Measurements from ENCODE around the gene DDIAS. TPM values are rescaled to one million over a fixed set of nuclear protein-coding genes. Genes with fewer than 3 reads are reported as not detected.

The DDIAS gene
- polyA plus RNA-seq, 1 donor from 2014 or later = 0.26 TPM

DNA sequence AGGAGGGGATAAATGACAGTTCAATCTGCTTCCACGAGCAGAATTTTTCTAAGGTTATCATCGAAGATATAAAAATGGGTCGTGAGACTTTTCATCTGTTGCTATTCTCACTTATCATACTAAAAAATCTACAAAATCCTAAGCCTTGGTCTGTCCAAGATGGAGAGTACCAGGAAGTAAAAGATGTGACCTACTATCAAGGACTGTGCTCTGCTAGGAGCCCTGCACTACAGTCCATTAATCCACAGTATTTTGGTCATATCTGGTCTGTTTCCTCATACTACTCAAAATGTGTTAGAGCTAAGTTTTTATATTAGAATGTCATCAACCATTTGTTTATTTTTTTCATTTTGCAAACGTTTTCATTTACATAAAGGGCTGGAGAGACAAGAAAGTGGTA is 79.4 kb downstream of the DDIAS start:
- Histone ChIP-seq H3K27me3 (ENCODE audit: insufficient read depth, low read depth, low read length) (no peaks in the 10 kb centered on the region), H2AFZ (ENCODE audit: low read depth, low read length) (no peak overlapping the region), H3K4me3 (ENCODE audit: low read length) (no peak overlapping the region), H3K79me2 (replicated peaks; ENCODE audit: insufficient read depth, low read length) (no peaks in the 10 kb centered on the region), H3K9me3 (ENCODE audit: low read length) (no peaks in the 10 kb centered on the region), H3K9ac (ENCODE audit: low read length) (no peak overlapping the region), H3K27ac (ENCODE audit: low read length) (no peak overlapping the region), H3K9me2 (ENCODE audit: insufficient read depth, low read length) (no peaks in the 10 kb centered on the region), H4K20me1 (ENCODE audit: insufficient read depth) (no peaks in the 10 kb centered on the region), H3K4me2 (ENCODE audit: low read length) (no peak overlapping the region), H3F3A (ENCODE audit: insufficient read depth, low read length, poor library complexity, severe bottlenecking) (no peaks in the 10 kb centered on the region), H3K36me3 (ENCODE audit: insufficient read depth, low read length) (peaks cover 9% of the 10 kb centered on the region)
- TF ChIP-seq REST (IDR thresholded peaks at IDR 0.05; ENCODE audit: borderline replicate concordance) = no peak
- no peak for TF ChIP-seq EP300 (conservative IDR thresholded peaks at IDR 0.05; ENCODE audit: poor library complexity, severe bottlenecking)
- TF ChIP-seq RAD21 (conservative IDR thresholded peaks at IDR 0.05) = no peak
- TF ChIP-seq, protein P1, sequence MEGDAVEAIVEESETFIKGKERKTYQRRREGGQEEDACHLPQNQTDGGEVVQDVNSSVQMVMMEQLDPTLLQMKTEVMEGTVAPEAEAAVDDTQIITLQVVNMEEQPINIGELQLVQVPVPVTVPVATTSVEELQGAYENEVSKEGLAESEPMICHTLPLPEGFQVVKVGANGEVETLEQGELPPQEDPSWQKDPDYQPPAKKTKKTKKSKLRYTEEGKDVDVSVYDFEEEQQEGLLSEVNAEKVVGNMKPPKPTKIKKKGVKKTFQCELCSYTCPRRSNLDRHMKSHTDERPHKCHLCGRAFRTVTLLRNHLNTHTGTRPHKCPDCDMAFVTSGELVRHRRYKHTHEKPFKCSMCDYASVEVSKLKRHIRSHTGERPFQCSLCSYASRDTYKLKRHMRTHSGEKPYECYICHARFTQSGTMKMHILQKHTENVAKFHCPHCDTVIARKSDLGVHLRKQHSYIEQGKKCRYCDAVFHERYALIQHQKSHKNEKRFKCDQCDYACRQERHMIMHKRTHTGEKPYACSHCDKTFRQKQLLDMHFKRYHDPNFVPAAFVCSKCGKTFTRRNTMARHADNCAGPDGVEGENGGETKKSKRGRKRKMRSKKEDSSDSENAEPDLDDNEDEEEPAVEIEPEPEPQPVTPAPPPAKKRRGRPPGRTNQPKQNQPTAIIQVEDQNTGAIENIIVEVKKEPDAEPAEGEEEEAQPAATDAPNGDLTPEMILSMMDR (IDR thresholded peaks at IDR 0.05; ENCODE audit: poor library complexity, severe bottlenecking) = no peak

DNA sequence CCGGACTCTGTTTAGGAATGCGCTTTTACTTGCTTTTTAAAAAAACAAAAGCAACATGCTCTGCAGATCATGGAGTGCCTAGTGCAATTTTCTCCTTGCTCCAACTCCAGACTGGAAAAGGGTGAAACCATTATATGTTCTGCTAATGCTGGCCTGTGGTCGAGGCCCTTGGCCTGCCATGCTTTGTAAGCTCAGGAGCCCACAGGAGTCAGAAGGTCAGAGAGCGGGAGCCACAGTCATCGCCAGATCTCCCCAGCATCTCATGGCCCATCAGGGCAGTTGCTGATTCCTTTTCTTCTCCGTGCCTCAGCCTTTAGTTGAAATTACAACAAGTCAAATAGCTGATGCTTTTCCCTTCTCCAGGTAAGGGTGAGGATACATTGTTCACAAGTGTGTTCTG is 80.3 kb downstream of the DDIAS start:
- Histone ChIP-seq H4K20me1 (ENCODE audit: insufficient read depth) (no peaks in the 10 kb centered on the region), H3K9ac (ENCODE audit: low read length) (no peak overlapping the region), H3K27ac (ENCODE audit: low read length) (no peak overlapping the region), H3K27me3 (ENCODE audit: insufficient read depth, low read depth, low read length) (no peaks in the 10 kb centered on the region), H3F3A (ENCODE audit: insufficient read depth, low read length, poor library complexity, severe bottlenecking) (no peaks in the 10 kb centered on the region), H3K9me3 (ENCODE audit: low read length) (no peaks in the 10 kb centered on the region), H3K9me2 (ENCODE audit: insufficient read depth, low read length) (no peaks in the 10 kb centered on the region), H3K4me2 (ENCODE audit: low read length) (no peak overlapping the region), H2AFZ (ENCODE audit: low read depth, low read length) (no peak overlapping the region), H3K79me2 (replicated peaks; ENCODE audit: insufficient read depth, low read length) (no peaks in the 10 kb centered on the region), H3K4me3 (ENCODE audit: low read length) (no peak overlapping the region), H3K36me3 (ENCODE audit: insufficient read depth, low read length) (peaks cover 9% of the 10 kb centered on the region)
- TF ChIP-seq EP300 (conservative IDR thresholded peaks at IDR 0.05; ENCODE audit: poor library complexity, severe bottlenecking) = no peak
- TF ChIP-seq POLR2AphosphoS5 (IDR thresholded peaks at IDR 0.05) = no peak
- no peak for TF ChIP-seq EZH2 (IDR thresholded peaks at IDR 0.05; ENCODE audit: borderline replicate concordance, insufficient read depth, low read length, poor library complexity, severe bottlenecking)
- TF ChIP-seq REST (IDR thresholded peaks at IDR 0.05; ENCODE audit: borderline replicate concordance) = no peak
- no peak for TF ChIP-seq TAF1 (IDR thresholded peaks at IDR 0.05; ENCODE audit: low read depth)
- TF ChIP-seq RAD21 (conservative IDR thresholded peaks at IDR 0.05) = no peak
- TF ChIP-seq, protein P1 (IDR thresholded peaks at IDR 0.05; ENCODE audit: poor library complexity, severe bottlenecking) = no peak
- TF ChIP-seq SMC3 (conservative IDR thresholded peaks at IDR 0.05; ENCODE audit: poor library complexity) = no peak
- TF ChIP-seq MXI1 (conservative IDR thresholded peaks at IDR 0.05; ENCODE audit: poor library complexity, severe bottlenecking) = no peak

Measured in neural cell (in vitro differentiated cells).